Mucosa of descending colon (tissue), 3 donors: ENCODE results near the gene USP24. TPM values are rescaled to one million over a fixed set of nuclear protein-coding genes. Genes with fewer than 3 reads are reported as not detected.
A peak's percentile ranks its signal among the peaks of the same experiment; 100 is the strongest.

Experiments
- ATAC-seq: fragments of 200-7000 bp; cut with Tn5 transposase; one replicate; pipeline ENCODE4 v1.9.1; 2020; ENCODE audit warnings: mild to moderate bottlenecking, moderate library complexity
- DNase-seq, 3 donors: peaks; one replicate each; pipeline ENCODE4 v3.0.0-alpha.2; 2020
- H3K36me3 ChIP-seq: fragments of 200-600 bp; one replicate; pipeline ENCODE4 v1.8.0; 2021; ENCODE audit warnings: low read depth, mild to moderate bottlenecking
- H3K4me1 ChIP-seq: fragments of 200-600 bp; one replicate; pipeline ENCODE4 v1.8.0; 2021; ENCODE audit warnings: low read depth, mild to moderate bottlenecking
- H3K4me3 ChIP-seq: fragments of 200-600 bp; one replicate; pipeline ENCODE4 v1.8.0; 2021; ENCODE audit warnings: mild to moderate bottlenecking
- H3K9me3 ChIP-seq: fragments of 200-600 bp; one replicate; pipeline ENCODE4 v1.8.0; 2021; ENCODE audit warnings: mild to moderate bottlenecking
- CTCF ChIP-seq: fragments of 200-600 bp; IDR thresholded peaks from one replicate; pipeline ENCODE4 v1.8.0; 2022; ENCODE audit warnings: antibody characterized with exemption, mild to moderate bottlenecking
- intact Hi-C, 2 donors: fragments of 100-400 bp; cut with DNase I in 1 of 2; cut with micrococcal nuclease in 1 of 2; formaldehyde crosslinking; loops; one replicate each; pipeline versions ENCODE4 v1.11.0 to v1.11.1; 2022; cut with DNase I, micrococcal nuclease
- total RNA-seq, 3 donors: library from RNA; stranded (reverse); fragmentation: NEBNext Ultra II Directional in 2 of 3; extraction: Animal tissue kit (Norgen Biotek cat#: 25700) in 2 of 3; gene quantifications; one replicate each; pipeline versions ENCODE4 v1.2.1 to v1.2.4, GENCODE V29; 2021 to 2023
- donor health status: DM: no; HTN: no; CAD: no; lungs with moderate emphysema.
- donor health status: DM: no; HTN: no; CAD: no.
- donor health status: DM: no; HTN: yes; CAD: no.

USP24 gene
- total RNA-seq, 3 donors from 2014 or later: 35.5 to 51.1 (median 46.2) TPM

GRCh38 chr1:55128418-55128995 is 86.7 kb downstream of the USP24 start:
- ATAC-seq: no peak
- Histone ChIP-seq H3K9me3 (no peaks in the 10 kb centered on the region), H3K4me1 (no peaks in the 10 kb centered on the region), H3K36me3 (peaks cover 16% of the 10 kb centered on the region), H3K4me3 (no peak overlapping the region)
- DNase-seq: no peak
- intact Hi-C loops: no loop called here
- no peak for TF ChIP-seq CTCF

GRCh38 chr1:55127827-55128343 is 87.3 kb downstream of the USP24 start:
- DNase-seq: no peak
- H3K4me1 ChIP-seq: no peaks in the 10 kb centered on the region
- no peaks in the 10 kb centered on the region for H3K9me3 ChIP-seq
- ATAC-seq: peak; percentile 41
- no peak overlapping the region for H3K4me3 ChIP-seq
- H3K36me3 ChIP-seq: peaks cover 21% of the 10 kb centered on the region
- intact Hi-C loops: no loop called here
- no peak for TF ChIP-seq CTCF

- H3K4me3 ChIP-seq: no peak overlapping the region
- H3K9me3 ChIP-seq: no peaks in the 10 kb centered on the region
- no peak for DNase-seq
- peaks cover 17% of the 10 kb centered on the region for H3K36me3 ChIP-seq
- ATAC-seq: no peak
- intact Hi-C loops: no loop called here
- TF ChIP-seq CTCF: no peak
- no peaks in the 10 kb centered on the region for H3K4me1 ChIP-seq
Measured at GRCh38 chr1:55124470-55124869, 90.7 kb downstream of the USP24 start.

GRCh38 chr1:55120538-55120937 is 94.6 kb downstream of the USP24 start:
- DNase-seq (no peak), ATAC-seq (no peak)
- Histone ChIP-seq H3K4me3 (no peak overlapping the region), H3K4me1 (no peaks in the 10 kb centered on the region), H3K36me3 (peaks cover 16% of the 10 kb centered on the region), H3K9me3 (no peaks in the 10 kb centered on the region)
- intact Hi-C loops: no loop called here
- no peak for TF ChIP-seq CTCF

GRCh38 chr1:55118651-55119329 is 96.4 kb downstream of the USP24 start:
- no peak for DNase-seq

More at GRCh38 chr1:55118651-55119329, 96.4 kb downstream of the USP24 start:
- no peak for ATAC-seq
- Histone ChIP-seq H3K4me3 (no peak overlapping the region), H3K9me3 (no peaks in the 10 kb centered on the region), H3K36me3 (peaks cover 8% of the 10 kb centered on the region), H3K4me1 (no peaks in the 10 kb centered on the region)
- intact Hi-C loops: no loop called here
- TF ChIP-seq CTCF: no peak
